GM20000 (cell line): ENCODE results near the gene CCNA2.

Experiments
- DNase-seq: peaks from one replicate; pipeline ENCODE4 v3.0.0; 2012; ENCODE audit warnings: low spot score
- CTCF ChIP-seq: IDR thresholded peaks from 2 replicates; pipeline ENCODE4 v1.5.1; 2012; ENCODE audit warnings: mild to moderate bottlenecking, control low read depth; ENCODE audit errors: extremely low read depth, missing control alignments

The CCNA2 gene

GRCh38 chr4:121823505-121824170 is at the start of gene CCNA2:
TSS of gene CCNA2 (minus strand) at chr4:121823883. CDS start at chr4:121823628, 255 bp downstream.
- DNase-seq: peak; percentile 96
- no peak for TF ChIP-seq CTCF

- TF ChIP-seq CTCF: no peak
- peak; percentile 92 for DNase-seq
Observed at GRCh38 chr4:121869841-121870822, 46.4 kb upstream of the CCNA2 start, which contains the start of gene BBS7. TSS of gene BBS7 (minus strand) at chr4:121870474. CDS start at chr4:121870313, 161 bp downstream.

GRCh38 chr4:121863799-121864198 is 40.1 kb upstream of the CCNA2 start:
- no peak for TF ChIP-seq CTCF
- no peak for DNase-seq

GRCh38 chr4:121861426-121861825 is 37.7 kb upstream of the CCNA2 start:
- no peak for DNase-seq
- no peak for TF ChIP-seq CTCF

GRCh38 chr4:121860121-121860520 is 36.4 kb upstream of the CCNA2 start:
- TF ChIP-seq CTCF: no peak
- no peak for DNase-seq

- no peak for TF ChIP-seq CTCF
- no peak for DNase-seq
Observed at GRCh38 chr4:121851354-121851753, 27.7 kb upstream of the CCNA2 start.

GRCh38 chr4:121846662-121847061 is 23.0 kb upstream of the CCNA2 start:
- no peak for TF ChIP-seq CTCF
- no peak for DNase-seq
